GM23338 (cell line): Measurements from ENCODE around the gene TTBK1. TPM values are rescaled to one million over a fixed set of nuclear protein-coding genes. Genes with fewer than 3 reads are reported as not detected.
A peak's percentile ranks its signal among the peaks of the same experiment; 100 is the strongest.

ENCODE experiments used
- ATAC-seq: fragments of 200-7000 bp; cut with Tn5 transposase; 3 replicates; pipeline ENCODE4 v1.9.1; 2020
- DNase-seq: peaks from one replicate; pipeline ENCODE4 v3.0.0-alpha.2; 2015; ENCODE audit warnings: low spot score
- H2AFZ ChIP-seq: fragments of 200-600 bp; sonication (generic); 2 replicates; pipeline ENCODE4 v1.8.0; 2016; ENCODE audit warnings: antibody characterized with exemption, mild to moderate bottlenecking, moderate library complexity
- H3F3A ChIP-seq: fragments of 200-600 bp; sonication (generic); replicated peaks from 2 replicates; pipeline ENCODE4 v1.8.0; 2017; ENCODE audit warnings: antibody characterized with exemption, mixed run types, low read depth
- H3K27ac ChIP-seq: fragments of 200-600 bp; sonication (generic); 2 replicates; pipeline ENCODE4 v1.6.1; 2016; ENCODE audit warnings: low read depth
- H3K27me3 ChIP-seq: fragments of 200-600 bp; sonication (generic); 2 replicates; pipeline ENCODE4 v1.8.0; 2016; ENCODE audit warnings: mild to moderate bottlenecking, mixed run types, moderate library complexity; ENCODE audit not compliant: insufficient read depth
- H3K36me3 ChIP-seq: fragments of 200-600 bp; sonication (generic); 2 replicates; pipeline ENCODE4 v1.8.0; 2016; ENCODE audit warnings: mild to moderate bottlenecking; ENCODE audit not compliant: insufficient read depth
- H3K4me1 ChIP-seq: fragments of 200-600 bp; sonication (generic); 2 replicates; pipeline ENCODE4 v1.8.0; 2016; ENCODE audit warnings: mild to moderate bottlenecking, moderate library complexity; ENCODE audit not compliant: insufficient read depth
- H3K4me2 ChIP-seq: fragments of 200-600 bp; sonication (generic); 2 replicates; pipeline ENCODE4 v1.7.1; 2017; ENCODE audit warnings: mixed run types
- H3K4me3 ChIP-seq: fragments of 200-600 bp; sonication (generic); 2 replicates; pipeline ENCODE4 v1.6.1; 2016; ENCODE audit warnings: mixed run types
- H3K79me2 ChIP-seq: fragments of 200-600 bp; sonication (generic); replicated peaks from 2 replicates; pipeline ENCODE4 v1.8.0; 2017; ENCODE audit warnings: mild to moderate bottlenecking; ENCODE audit not compliant: insufficient read depth
- H3K9me2 ChIP-seq: fragments of 200-600 bp; sonication (generic); 2 replicates; pipeline ENCODE4 v1.8.0; 2017; ENCODE audit not compliant: insufficient read depth
- H4K20me1 ChIP-seq: fragments of 200-600 bp; sonication (generic); replicated peaks from 2 replicates; pipeline ENCODE4 v1.8.0; 2017; ENCODE audit warnings: mild to moderate bottlenecking; ENCODE audit not compliant: insufficient read depth
- H3K27ac Mint-ChIP-seq: 2 replicates; pipeline ENCODE4 v1.8.0; 2020; ENCODE audit warnings: inconsistent platforms, mild to moderate bottlenecking, moderate library complexity, mixed read lengths
- H3K27me3 Mint-ChIP-seq: 3 replicates; pipeline ENCODE4 v1.8.0; 2022; ENCODE audit warnings: low read depth, mild to moderate bottlenecking, moderate library complexity, mixed read lengths, inconsistent platforms; ENCODE audit not compliant: insufficient read depth, poor library complexity
- H3K36me3 Mint-ChIP-seq: 3 replicates; pipeline ENCODE4 v1.8.0; 2021; ENCODE audit warnings: low read depth, mild to moderate bottlenecking, inconsistent platforms, moderate library complexity, mixed read lengths
- H3K4me1 Mint-ChIP-seq: 3 replicates; pipeline ENCODE4 v1.8.0; 2020; ENCODE audit warnings: mild to moderate bottlenecking, inconsistent platforms, mixed read lengths
- H3K4me3 Mint-ChIP-seq: 3 replicates; pipeline ENCODE4 v1.8.0; 2021; ENCODE audit warnings: moderate library complexity, mild to moderate bottlenecking, inconsistent platforms, mixed read lengths
- H3K9me3 Mint-ChIP-seq: 3 replicates; pipeline ENCODE4 v1.8.0; 2020; ENCODE audit warnings: moderate library complexity, mild to moderate bottlenecking, inconsistent platforms, mixed read lengths
- CREB1 ChIP-seq: fragments of 250-450 bp; sonication (Bioruptor Pico); IDR thresholded peaks from 2 replicates; pipeline ENCODE4 v1.5.0; 2020; ENCODE audit warnings: low read depth, mild to moderate bottlenecking, moderate library complexity
- CTCF ChIP-seq, 2 experiments: fragments of 200-600 bp in 1 of 2; sonication (generic) in 1 of 2; conservative IDR thresholded peaks; 2 replicates each; pipeline versions ENCODE4 v1.5.1 to v1.6.1; 2016 to 2017; ENCODE audit warnings: antibody characterized with exemption in 2 of 2, low read depth in 2 of 2, mild to moderate bottlenecking in 2 of 2, moderate library complexity in 1 of 2
- ETS1 ChIP-seq: IDR thresholded peaks from 2 replicates; pipeline ENCODE4 v1.6.1; 2016; ENCODE audit warnings: antibody characterized with exemption
- EZH2 ChIP-seq: fragments of 200-600 bp; sonication (generic); IDR thresholded peaks from one replicate; pipeline ENCODE4 v1.8.0; 2017; ENCODE audit warnings: antibody characterized with exemption, mild to moderate bottlenecking, low read depth; ENCODE audit not compliant: unreplicated experiment
- JUNB ChIP-seq: IDR thresholded peaks from one replicate; pipeline ENCODE4 v1.6.1; 2016; ENCODE audit warnings: antibody characterized with exemption; ENCODE audit not compliant: unreplicated experiment
- NANOG ChIP-seq: IDR thresholded peaks from 2 replicates; pipeline ENCODE4 v1.6.1; 2016; ENCODE audit warnings: antibody characterized with exemption, borderline replicate concordance
- POLR2AphosphoS5 ChIP-seq: IDR thresholded peaks from 2 replicates; pipeline ENCODE4 v1.6.1; 2016; ENCODE audit warnings: antibody characterized with exemption, low read depth
- REST ChIP-seq: IDR thresholded peaks from one replicate; pipeline ENCODE4 v1.6.1; 2018; ENCODE audit warnings: antibody characterized with exemption; ENCODE audit not compliant: unreplicated experiment
- STAT1 ChIP-seq: IDR thresholded peaks from one replicate; pipeline ENCODE4 v1.6.1; 2016; ENCODE audit warnings: antibody characterized with exemption; ENCODE audit not compliant: unreplicated experiment
- ZNF462 ChIP-seq: fragments of 250-450 bp; sonication (Bioruptor Pico); IDR thresholded peaks from 2 replicates; pipeline ENCODE4 v1.5.0; 2020; ENCODE audit warnings: mild to moderate bottlenecking, moderate library complexity
- polyA plus RNA-seq: library from polyadenylated mRNA; unstranded; fragments of >200 nt; fragmentation: Nextera tagmentation; extraction: Ambion mirVana; gene quantifications from 2 replicates; pipeline ENCODE4 v1.2.1, GENCODE V29; 2016
- total RNA-seq: library from RNA; depleted of rRNA; stranded (reverse); fragments of >200 nt; shearing (Covaris generic); gene quantifications from 2 replicates; pipeline ENCODE4 v1.2.3, GENCODE V29; 2014

The TTBK1 gene
- total and polyA plus RNA-seq, 2 experiments from 2014 or later = 0.29 to 1.1 TPM

- Mint-ChIP-seq H3K27ac (no peak overlapping the region), H3K9me3 (no peaks in the 10 kb centered on the region), H3K4me3 (peak overlapping the region; percentile 64), H3K4me1 (peaks cover 37% of the 10 kb centered on the region), H3K27me3 (peaks cover 48% of the 10 kb centered on the region), H3K36me3 (no peaks in the 10 kb centered on the region)
- H3K27ac ChIP-seq = no peak overlapping the region
- TF ChIP-seq CTCF (conservative IDR thresholded peaks at IDR 0.05; ENCODE audit: low read depth in 2 of 2) = no peak
- TF ChIP-seq EZH2 = no peak
- no peak for TF ChIP-seq REST
- TF ChIP-seq CREB1 (CRISPR knock-in tag) = no peak
- TF ChIP-seq ZNF462 (CRISPR knock-in tag) = no peak
- TF ChIP-seq JUNB = no peak
- TF ChIP-seq NANOG = no peak
- TF ChIP-seq STAT1 = no peak
- TF ChIP-seq ETS1 = no peak
- TF ChIP-seq POLR2AphosphoS5 = no peak
- no peaks in the 10 kb centered on the region for H3K9me2 ChIP-seq
- peaks cover 63% of the 10 kb centered on the region for H3K27me3 ChIP-seq
- H2AFZ ChIP-seq = peak overlapping the region; percentile 84
- peak overlapping the region; percentile 52 for H3K4me3 ChIP-seq
- DNase-seq = peak; percentile 47
- H3K79me2 ChIP-seq = no peaks in the 10 kb centered on the region
- H3K36me3 ChIP-seq = no peaks in the 10 kb centered on the region
- peak; percentile 64 for ATAC-seq
- H4K20me1 ChIP-seq = no peaks in the 10 kb centered on the region
- H3F3A ChIP-seq = no peaks in the 10 kb centered on the region
- peaks cover 14% of the 10 kb centered on the region for H3K4me1 ChIP-seq
- peak overlapping the region; percentile 84 for H3K4me2 ChIP-seq
Measured at GRCh38 chr6:43269273-43270007, 26.2 kb downstream of the TTBK1 start.
